Breast epithelium (tissue), 4 donors: Measurements from ENCODE around the gene RHOB. TPM values are rescaled to one million over a fixed set of nuclear protein-coding genes. Genes with fewer than 3 reads are reported as not detected.

Experiments used
- DNase-seq, 2 donors: peaks; one replicate each; pipeline ENCODE4 v3.0.0-alpha.2; 2019; ENCODE audit warnings: low spot score in 2 of 2
- H3K27ac ChIP-seq, 2 donors: fragments of 200-600 bp; sonication (generic) in 1 of 2; one replicate each; pipeline ENCODE4 v1.5.1; 2016 to 2019; ENCODE audit warnings: mild to moderate bottlenecking in 1 of 2
- H3K27me3 ChIP-seq, 2 donors: fragments of 200-600 bp; sonication (generic) in 1 of 2; one replicate each; pipeline versions ENCODE4 v1.5.1 to v1.6.0; 2017 to 2019; ENCODE audit warnings: control low read depth in 1 of 2, mild to moderate bottlenecking in 1 of 2
- H3K36me3 ChIP-seq: fragments of 200-600 bp; one replicate; pipeline ENCODE4 v1.5.1; 2019
- H3K4me1 ChIP-seq, 2 donors: fragments of 200-600 bp; sonication (generic); one replicate each; pipeline ENCODE4 v1.5.1; 2016 to 2019; ENCODE audit warnings: control low read depth in 1 of 2
- H3K4me3 ChIP-seq, 3 donors: fragments of 200-600 bp; sonication (generic); 1 replicate in 2 of 3; 2 replicates in 1 of 3; pipeline ENCODE4 v1.5.1; 2016 to 2019; ENCODE audit warnings: mild to moderate bottlenecking in 3 of 3, moderate library complexity in 2 of 3
- H3K9me3 ChIP-seq, 2 donors: fragments of 200-600 bp; sonication (generic) in 1 of 2; one replicate each; pipeline ENCODE4 v1.5.1; 2016 to 2019; ENCODE audit warnings: control low read depth in 1 of 2
- CTCF ChIP-seq, 3 donors: fragments of 450-650 bp; IDR thresholded peaks; one replicate each; pipeline ENCODE4 v1.5.1; 2016 to 2017; ENCODE audit warnings: antibody characterized with exemption in 3 of 3, mild to moderate bottlenecking in 3 of 3, moderate library complexity in 3 of 3
- POLR2A ChIP-seq: fragments of 450-650 bp; IDR thresholded peaks from one replicate; pipeline ENCODE4 v1.6.1; 2016; ENCODE audit warnings: antibody characterized with exemption, mild to moderate bottlenecking, moderate library complexity
- POLR2AphosphoS5 ChIP-seq, 3 donors: sonication (generic); formaldehyde crosslinking; IDR thresholded peaks; one replicate each; pipeline ENCODE4 v1.6.1; 2017; ENCODE audit warnings: antibody characterized with exemption in 3 of 3
- intact Hi-C: fragments of 100-400 bp; cut with DNase I; formaldehyde crosslinking; loops from one replicate; pipeline ENCODE4 v1.15.1; 2023; ENCODE audit warnings: low total_unique reads
- total RNA-seq, 3 donors: library from RNA; depleted of rRNA; stranded (reverse); fragments of >200 nt; gene quantifications; one replicate each; pipeline ENCODE4 v1.1.0, GENCODE V29; 2016

Gene RHOB
- total RNA-seq, 3 donors from 2014 or later = 643 to 1,178 (median 772) TPM

GRCh38 chr2:20467789-20468548 lies 21.1 kb downstream of the RHOB start:
- intact Hi-C loops = no loop called here
- H3K27me3 ChIP-seq = no peaks in the 10 kb centered on the region
- no peak overlapping the region for H3K4me3 ChIP-seq
- no peaks in the 10 kb centered on the region for H3K9me3 ChIP-seq
- peaks cover 3 to 24% of the 10 kb centered on the region in 2 donors for H3K4me1 ChIP-seq
- no peak for DNase-seq
- H3K36me3 ChIP-seq = no peaks in the 10 kb centered on the region
- H3K27ac ChIP-seq = peak overlapping the region; percentile 87 to 96
- TF ChIP-seq POLR2AphosphoS5 (IDR thresholded peaks at IDR 0.05) (no peak), CTCF (IDR thresholded peaks at IDR 0.05) (no peak), POLR2A (no peak)

GRCh38 chr2:20468549-20469500 lies 22.0 kb downstream of the RHOB start:
- TF ChIP-seq CTCF (IDR thresholded peaks at IDR 0.05) (no peak), POLR2A (no peak), POLR2AphosphoS5 (IDR thresholded peaks at IDR 0.05) (no peak)
- intact Hi-C loops = no loop called here
- H3K36me3 ChIP-seq = no peaks in the 10 kb centered on the region
- H3K9me3 ChIP-seq = no peaks in the 10 kb centered on the region
- H3K4me1 ChIP-seq = peaks cover 3 to 24% of the 10 kb centered on the region in 2 donors
- no peaks in the 10 kb centered on the region for H3K27me3 ChIP-seq
- no peak for DNase-seq
- peak overlapping the region; percentile 87 to 96 for H3K27ac ChIP-seq
- H3K4me3 ChIP-seq = no peak overlapping the region

- Histone ChIP-seq H3K36me3 (no peaks in the 10 kb centered on the region), H3K27me3 (no peaks in the 10 kb centered on the region), H3K9me3 (no peaks in the 10 kb centered on the region), H3K4me3 (no peak overlapping the region), H3K4me1 (peaks cover 3 to 24% of the 10 kb centered on the region in 2 donors), H3K27ac (peak overlapping the region; percentile 87 to 96)
- intact Hi-C loops = no loop called here
- TF ChIP-seq POLR2AphosphoS5 (IDR thresholded peaks at IDR 0.05) = no peak
- no peak for TF ChIP-seq POLR2A
- no peak for TF ChIP-seq CTCF (IDR thresholded peaks at IDR 0.05)
- DNase-seq = no peak
These were observed 22.7 kb downstream of the RHOB start for GRCh38 chr2:20469595-20469994.

GRCh38 chr2:20470211-20470610 lies 23.3 kb downstream of the RHOB start:
- peaks cover 3 to 24% of the 10 kb centered on the region in 2 donors for H3K4me1 ChIP-seq
- no peak for TF ChIP-seq POLR2AphosphoS5 (IDR thresholded peaks at IDR 0.05)
- TF ChIP-seq CTCF (IDR thresholded peaks at IDR 0.05) = no peak
- TF ChIP-seq POLR2A = no peak
- H3K27me3 ChIP-seq = no peaks in the 10 kb centered on the region
- no peaks in the 10 kb centered on the region for H3K36me3 ChIP-seq
- intact Hi-C loops = no loop called here
- H3K27ac ChIP-seq = peak overlapping the region; percentile 87 to 96
- H3K4me3 ChIP-seq = no peak overlapping the region
- no peaks in the 10 kb centered on the region for H3K9me3 ChIP-seq
- DNase-seq = no peak
